G401 (cell line): ENCODE data around the gene RND2. TPM values are rescaled to one million over a fixed set of nuclear protein-coding genes. Genes with fewer than 3 reads are reported as not detected.
"Not testable (repeated sequence)": the region's sequence is repeated elsewhere in the genome, so short reads cannot be mapped to it uniquely, and the experiment has no call there.

Experiments
- DNase-seq: peaks from one replicate; pipeline ENCODE4 v3.0.0-alpha.2; 2015; ENCODE audit warnings: low spot score
- in situ Hi-C: cut with HindIII; loops from 2 replicates; pipeline ENCODE4 v1.10.0; 2016; ENCODE audit warnings: low sequenced_read_pairs, mixed read lengths
- total RNA-seq: library from RNA; depleted of rRNA; stranded (reverse); fragments of >200 nt; shearing (Covaris generic); gene quantifications from 2 replicates; pipeline ENCODE4 v1.2.3, GENCODE V29; 2014; rRNA removed

The RND2 gene, protein sequence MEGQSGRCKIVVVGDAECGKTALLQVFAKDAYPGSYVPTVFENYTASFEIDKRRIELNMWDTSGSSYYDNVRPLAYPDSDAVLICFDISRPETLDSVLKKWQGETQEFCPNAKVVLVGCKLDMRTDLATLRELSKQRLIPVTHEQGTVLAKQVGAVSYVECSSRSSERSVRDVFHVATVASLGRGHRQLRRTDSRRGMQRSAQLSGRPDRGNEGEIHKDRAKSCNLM
- 10.4 and 10.9 TPM in 2 replicates for total RNA-seq

DNA sequence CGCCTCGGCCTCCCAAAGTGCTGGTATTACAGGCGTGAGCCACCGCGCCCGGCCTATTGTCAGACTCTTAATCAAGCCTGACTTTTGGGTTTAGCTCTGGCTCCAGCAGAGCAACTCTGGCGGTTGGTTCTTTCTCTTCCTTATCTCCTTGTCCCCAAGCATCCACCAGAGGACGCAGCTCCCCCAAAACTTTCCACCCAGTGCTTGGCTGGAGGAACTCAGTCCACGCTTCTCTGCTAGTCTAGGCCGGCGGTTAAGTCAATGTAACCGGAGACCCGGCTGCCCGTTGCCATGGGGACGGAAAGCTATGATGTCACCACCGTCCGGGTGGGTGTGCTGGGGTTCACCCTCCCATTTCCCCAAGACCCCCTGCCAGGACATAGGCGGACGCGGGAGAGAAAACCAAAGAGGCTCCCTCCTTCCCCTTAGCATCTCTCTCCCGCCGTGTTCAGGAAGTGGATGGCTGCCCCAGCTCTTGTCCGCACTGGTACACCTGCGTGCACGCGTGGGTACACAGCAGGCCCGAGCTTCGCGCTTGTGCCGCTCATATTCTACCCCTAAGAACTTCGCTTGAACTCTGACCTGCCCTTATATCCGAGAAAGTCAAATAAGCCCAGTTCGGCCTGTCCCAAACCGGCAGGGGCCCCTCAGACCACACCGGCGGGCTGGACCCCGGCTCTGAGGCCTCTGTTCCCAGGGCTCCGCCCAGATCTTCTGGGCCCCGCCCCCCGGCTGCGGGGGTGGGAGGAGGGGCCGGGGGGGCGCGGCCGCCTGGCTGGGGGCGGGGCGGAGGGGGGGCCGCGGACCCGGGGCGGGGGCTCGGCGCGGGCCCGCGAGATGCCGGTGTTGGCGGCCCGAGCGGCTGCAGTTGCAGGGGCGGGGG is at the start of gene RND2:
RND2 (plus strand) TSS at position 825 of the 883 bp plus-strand sequence. CDS start 117 bp downstream, outside the sequence.
- DNase-seq, result peak; percentile 91
- in situ Hi-C loops, result no loop called here

DNA sequence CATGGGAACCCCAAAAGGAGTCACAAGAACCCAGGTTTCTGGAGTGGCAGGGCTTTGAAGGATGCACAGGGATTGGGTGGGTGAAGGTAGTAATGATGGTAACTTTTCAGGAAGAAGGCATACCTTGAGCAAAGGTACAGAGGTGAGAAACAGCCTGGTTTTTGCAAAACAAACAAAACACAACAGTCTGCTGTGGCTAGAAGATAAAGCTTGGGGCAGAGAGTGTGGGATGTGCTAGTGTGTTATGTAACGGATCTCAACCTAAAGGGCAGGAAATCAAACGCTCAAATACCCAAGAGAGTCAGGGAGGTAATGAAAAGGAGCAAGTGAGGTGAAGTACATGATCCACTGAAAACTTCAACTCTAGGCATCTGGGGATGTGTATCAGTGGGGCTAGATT is 49.8 kb upstream of the RND2 start:
- DNase-seq, result no peak
- in situ Hi-C loops, result no loop called here

GRCh38 chr17:42975701-42976100 is 49.3 kb upstream of the RND2 start:
- DNase-seq, in situ Hi-C loops: not testable (repeated sequence)

DNA sequence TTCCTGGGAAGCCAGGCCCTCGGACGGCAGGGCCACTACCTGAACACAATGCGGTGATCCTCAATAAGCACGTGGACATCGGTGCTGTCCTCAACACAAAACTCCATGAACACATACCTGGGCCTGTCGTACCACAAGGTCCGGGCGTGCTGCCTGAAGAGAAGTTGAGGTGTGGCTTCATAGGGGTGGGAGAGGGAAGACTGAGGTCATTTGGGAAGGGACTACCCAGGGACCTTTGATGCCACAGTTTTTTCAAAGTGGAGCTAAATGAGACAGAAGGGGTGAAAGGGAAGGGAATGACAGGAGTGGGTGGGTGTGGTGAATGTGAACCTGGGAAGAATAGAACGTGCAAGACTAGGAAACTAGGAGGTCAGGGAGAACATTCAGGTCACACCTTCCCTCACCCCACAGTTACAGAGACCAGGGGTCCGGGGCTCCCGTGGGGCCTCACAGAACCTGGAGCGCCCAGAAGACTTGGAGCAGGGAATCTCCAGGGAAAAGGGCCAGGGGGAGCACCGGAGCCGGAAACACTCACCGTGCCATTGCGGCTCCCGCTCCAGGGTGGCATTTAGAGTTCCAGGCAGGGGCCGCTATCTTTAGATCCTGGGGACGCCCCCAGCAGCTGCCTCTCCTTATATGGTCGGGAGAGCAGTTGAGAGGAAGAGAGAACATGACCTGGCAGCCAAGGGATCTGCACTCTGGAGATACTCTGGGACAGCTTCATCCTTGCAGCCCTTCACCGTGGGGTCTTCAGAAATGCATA is 45.3 kb upstream of the RND2 start, which contains the start of gene PTGES3L:
PTGES3L (minus strand) TSS at position 570 of the 763 bp plus-strand sequence; CDS start at position 543, 27 bp downstream.
- DNase-seq, result no peak
- in situ Hi-C loops, result no loop called here

DNA sequence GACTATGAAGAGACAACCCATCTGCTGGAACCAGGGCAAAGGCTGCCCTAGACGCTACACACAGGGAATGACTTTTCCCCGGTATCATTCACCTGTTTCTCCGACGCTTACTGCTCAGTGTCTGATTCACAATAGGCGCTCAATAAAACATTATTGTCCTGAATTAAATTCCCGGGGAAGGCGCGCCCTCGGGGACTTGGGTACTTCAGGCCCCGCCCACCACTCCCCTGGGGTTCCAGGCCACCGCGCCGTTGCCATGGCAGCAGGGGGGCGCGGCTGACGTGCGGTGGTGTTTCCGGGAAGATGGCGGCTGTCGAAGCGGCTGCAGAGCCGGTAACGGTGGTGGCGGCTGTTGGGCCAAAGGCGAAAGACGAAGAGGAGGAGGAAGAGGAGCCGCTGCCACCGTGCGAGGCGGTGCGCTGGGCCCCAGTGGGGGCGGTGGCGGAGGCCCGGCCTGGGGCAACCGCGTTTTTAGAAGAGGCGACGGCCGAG is 44.7 kb upstream of the RND2 start, which contains the start of gene RUNDC1:
RUNDC1 (plus strand) TSS at position 292 of the 492 bp plus-strand sequence; CDS start at position 304, 12 bp downstream.
- peak; percentile 86 for DNase-seq
- in situ Hi-C loops, result no loop called here

DNA sequence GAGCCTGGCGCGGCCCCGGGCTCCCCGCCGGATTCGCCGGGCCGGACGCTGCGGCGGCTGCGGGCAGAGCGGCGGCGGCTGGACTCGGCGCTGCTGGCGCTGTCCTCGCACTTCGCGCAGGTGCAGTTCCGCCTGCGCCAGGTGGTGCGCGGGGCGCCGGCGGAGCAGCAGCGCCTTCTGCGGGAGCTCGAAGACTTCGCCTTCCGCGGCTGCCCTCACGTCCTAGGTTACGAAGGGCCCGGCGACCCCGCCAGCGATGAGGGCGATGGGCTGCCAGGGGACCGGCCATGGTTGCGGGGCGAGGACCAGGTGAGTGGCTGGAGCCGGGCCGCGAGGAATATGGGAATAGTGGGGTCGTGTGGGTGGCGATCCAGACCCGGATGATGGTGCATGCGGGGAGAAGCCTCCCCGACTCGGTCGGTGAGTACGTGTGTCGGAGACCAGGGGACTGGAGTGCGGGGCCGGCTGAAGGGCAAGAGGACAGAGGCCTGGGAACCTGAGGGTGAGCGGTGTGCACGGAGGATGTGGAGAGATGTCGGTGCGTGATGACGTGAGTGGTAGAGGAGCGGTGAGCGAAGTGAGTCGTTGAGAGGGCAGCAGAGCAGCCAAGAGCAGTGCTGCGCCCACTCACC is 44.1 kb upstream of the RND2 start:
- in situ Hi-C loops, result no loop called here

DNA sequence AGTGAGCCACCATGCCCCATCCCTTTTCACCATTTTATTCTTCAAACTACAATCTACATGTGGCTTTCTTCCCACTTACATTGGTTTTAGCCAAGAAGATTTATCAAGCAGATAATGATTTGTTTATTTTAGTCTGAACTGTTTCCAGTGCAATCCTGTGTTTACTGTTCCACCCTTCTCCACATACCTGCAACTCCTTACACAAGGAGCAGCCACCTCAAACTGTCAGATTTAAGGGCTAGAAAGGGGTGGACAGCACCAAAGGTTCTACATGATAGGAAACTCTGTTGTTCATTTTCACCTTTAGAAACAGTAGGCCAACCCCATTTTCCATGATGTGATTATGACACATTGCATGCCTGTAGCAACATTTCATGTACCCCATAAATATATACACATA is 42.8 kb upstream of the RND2 start:
- in situ Hi-C loops, result no loop called here
- DNase-seq, result no peak

More for the DNA sequence above, 44.1 kb upstream of the RND2 start:
- DNase-seq, result peak; percentile 67

GRCh38 chr17:42985225-42985624 is 39.8 kb upstream of the RND2 start:
- no peak for DNase-seq
- in situ Hi-C loops, result no loop called here

- no peak for DNase-seq
- in situ Hi-C loops, result no loop called here
These were observed 35.9 kb upstream of the RND2 start for GRCh38 chr17:42989141-42989540.

GRCh38 chr17:42989726-42990652 is 35.0 kb upstream of the RND2 start:
- in situ Hi-C loops, result no loop called here
- DNase-seq, result no peak

- in situ Hi-C loops, result no loop called here
These were observed 33.6 kb upstream of the RND2 start for GRCh38 chr17:42991471-42991870.

DNA sequence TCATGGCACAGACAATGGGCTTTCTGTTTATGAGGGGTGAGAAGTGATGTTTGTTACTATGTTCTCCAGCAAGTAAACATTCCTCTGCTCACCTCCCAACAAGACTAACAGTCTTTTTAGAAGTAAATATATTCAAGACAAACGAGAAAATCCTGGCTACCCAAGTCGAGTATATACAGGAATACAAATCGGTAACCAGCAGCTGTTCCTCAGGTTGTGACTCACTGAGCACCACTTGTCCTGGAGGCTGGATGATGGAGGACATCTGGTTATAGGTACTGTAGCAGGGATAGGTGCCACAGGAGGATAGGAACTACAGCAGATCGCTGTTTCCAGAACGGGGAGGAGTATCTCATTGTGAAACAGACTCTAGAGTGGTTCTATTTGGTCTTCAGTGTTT is 32.2 kb upstream of the RND2 start:
- DNase-seq, result no peak
- in situ Hi-C loops, result no loop called here

More at GRCh38 chr17:42991471-42991870, 33.6 kb upstream of the RND2 start:
- DNase-seq, result no peak

DNA sequence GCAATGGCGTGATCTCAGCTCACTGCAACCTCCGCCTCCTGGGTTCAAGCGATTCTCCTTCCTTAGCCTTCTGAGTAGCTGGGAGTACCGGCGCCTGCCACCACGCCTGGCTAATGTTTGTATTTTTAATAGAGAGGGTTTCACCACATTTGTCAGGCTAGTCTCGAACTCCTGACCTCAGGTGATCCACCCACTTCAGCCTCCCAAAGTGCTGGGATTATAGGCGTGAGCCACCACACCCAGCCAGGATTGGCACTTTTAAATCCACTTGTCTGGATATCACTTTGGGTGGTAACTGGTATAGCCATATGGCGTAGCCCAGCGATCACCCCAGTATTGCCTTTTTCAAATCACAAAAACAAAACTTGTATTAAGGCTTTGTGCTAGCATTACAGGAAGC is 31.1 kb upstream of the RND2 start:
- in situ Hi-C loops, DNase-seq: not testable (repeated sequence)

GRCh38 chr17:42997390-42997983 is 27.5 kb upstream of the RND2 start:
- DNase-seq, result no peak
- in situ Hi-C loops, result no loop called here

DNA sequence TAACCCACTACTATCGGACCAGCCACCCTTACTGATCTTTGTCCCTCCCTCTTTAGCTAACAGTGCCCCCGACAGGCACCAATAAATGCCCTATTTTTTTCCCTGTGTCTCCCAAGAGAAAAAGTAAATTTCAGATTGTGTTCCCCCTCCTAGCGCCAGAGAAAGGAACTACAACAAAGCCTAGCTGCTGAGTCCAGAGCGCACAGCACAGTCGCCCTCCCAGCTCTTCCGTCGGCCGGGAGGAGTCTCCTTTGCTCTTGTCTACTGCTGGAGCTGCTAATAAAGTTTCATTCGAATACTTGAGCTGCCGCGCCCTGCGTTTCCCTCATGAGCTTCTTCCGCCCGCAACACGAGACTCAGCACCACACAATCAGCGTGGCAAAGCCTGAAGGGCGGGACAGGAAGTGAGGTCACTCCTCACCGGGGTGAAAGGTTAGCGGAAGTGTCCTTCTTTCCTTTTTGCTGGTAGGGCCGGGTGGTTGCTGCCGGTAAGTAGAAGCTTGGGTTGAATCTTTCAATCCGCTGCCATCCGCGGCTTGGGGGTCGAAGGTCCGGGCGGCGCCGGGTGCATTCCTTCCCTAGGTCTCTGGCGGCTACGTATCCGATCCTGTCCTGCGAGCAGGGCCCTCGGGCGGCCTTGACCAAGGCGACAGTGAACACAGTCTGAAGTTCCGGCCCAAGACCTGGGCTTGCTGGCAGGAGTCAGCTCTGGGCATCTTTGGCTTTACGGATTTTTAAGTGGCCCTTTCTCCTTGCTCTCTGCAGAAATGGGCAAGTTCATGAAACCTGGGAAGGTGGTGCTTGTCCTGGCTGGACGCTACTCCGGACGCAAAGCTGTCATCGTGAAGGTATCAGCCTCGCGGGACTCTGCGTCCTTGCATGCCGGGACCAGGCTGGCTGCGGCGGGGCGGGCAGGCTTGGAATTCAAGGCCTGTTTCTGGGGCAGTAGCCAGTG is 26.8 kb upstream of the RND2 start, which contains the start of gene RPL27:
RPL27 (plus strand) TSS at position 436 of the 955 bp plus-strand sequence; CDS start at position 768, 332 bp downstream.
- peak; percentile 100 for DNase-seq
- in situ Hi-C loops, result no loop called here

DNA sequence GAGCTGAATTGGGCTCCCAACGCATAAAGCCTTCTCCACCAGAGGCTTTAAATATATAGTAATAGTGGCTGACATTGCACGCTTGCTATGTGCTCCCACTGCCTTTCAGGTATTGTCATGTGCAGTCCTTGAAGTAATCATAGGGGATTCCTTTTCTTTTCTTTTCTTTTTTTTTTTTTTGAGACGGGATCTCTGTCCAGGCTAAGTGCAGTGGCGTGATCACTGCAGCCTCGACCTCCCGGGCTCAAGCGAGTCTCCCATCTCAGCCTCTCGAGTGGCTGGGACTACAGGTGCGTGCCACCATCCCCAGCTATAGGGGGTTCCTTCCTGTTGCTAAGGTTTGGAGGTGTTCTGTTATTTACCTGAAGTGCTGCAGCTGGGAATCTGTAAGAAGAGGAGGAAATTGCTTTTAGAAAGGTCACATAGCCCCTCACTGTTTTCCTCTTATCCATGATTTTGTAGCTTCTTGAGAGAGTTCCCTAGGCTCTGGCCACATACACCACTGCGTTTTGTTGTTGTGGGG is 26.0 kb upstream of the RND2 start:
- in situ Hi-C loops, result no loop called here
- DNase-seq, result no peak
